ENCODE results near the gene ALB.

Gene ALB

GRCh38 chr4:73448448-73449203, 44.5 kb downstream of the ALB start:
- peaks cover 0 to 13% (median 0%) of the 10 kb centered on the region in 5 donors for H3K4me1 ChIP-seq (ENCODE audit: control insufficient read depth in 5 of 5, insufficient read depth in 5 of 5, low read length in 5 of 5)
- no peak overlapping the region for H3K4me3 ChIP-seq (ENCODE audit: low read depth in 1 of 5, low read length in 5 of 5)
- no peaks in the 10 kb centered on the region for H3K36me3 ChIP-seq (ENCODE audit: control insufficient read depth in 5 of 5, insufficient read depth in 5 of 5, low read length in 5 of 5)
- H3K9me3 ChIP-seq (ENCODE audit: control insufficient read depth in 5 of 5, low read length in 5 of 5) = no peaks in the 10 kb centered on the region
- no peak overlapping the region for H3K27ac ChIP-seq (ENCODE audit: low read depth, low read length)
- no peak overlapping the region for H3K9ac ChIP-seq (ENCODE audit: low read length in 5 of 5)
- no peaks in the 10 kb centered on the region for H3K27me3 ChIP-seq (ENCODE audit: control insufficient read depth in 5 of 5, insufficient read depth in 4 of 5, low read length in 5 of 5)

- Histone ChIP-seq H3K4me3 (ENCODE audit: low read depth in 1 of 5, low read length in 5 of 5) (peak overlapping the region in 2 of 5 donors; percentile 7 to 32), H3K27ac (ENCODE audit: low read depth, low read length) (no peak overlapping the region), H3K9me3 (ENCODE audit: control insufficient read depth in 5 of 5, low read length in 5 of 5) (no peaks in the 10 kb centered on the region), H3K36me3 (ENCODE audit: control insufficient read depth in 5 of 5, insufficient read depth in 5 of 5, low read length in 5 of 5) (no peaks in the 10 kb centered on the region), H3K9ac (ENCODE audit: low read length in 5 of 5) (no peak overlapping the region), H3K4me1 (ENCODE audit: control insufficient read depth in 5 of 5, insufficient read depth in 5 of 5, low read length in 5 of 5) (peaks cover 0 to 13% (median 0%) of the 10 kb centered on the region in 5 donors), H3K27me3 (ENCODE audit: control insufficient read depth in 5 of 5, insufficient read depth in 4 of 5, low read length in 5 of 5) (no peaks in the 10 kb centered on the region)
These were observed 46.4 kb downstream of the ALB start for GRCh38 chr4:73450398-73451004.

GRCh38 chr4:73451404-73451803, 47.3 kb downstream of the ALB start:
- Histone ChIP-seq H3K9me3 (ENCODE audit: control insufficient read depth in 5 of 5, low read length in 5 of 5) (no peaks in the 10 kb centered on the region), H3K9ac (ENCODE audit: low read length in 5 of 5) (no peak overlapping the region), H3K27me3 (ENCODE audit: control insufficient read depth in 5 of 5, insufficient read depth in 4 of 5, low read length in 5 of 5) (peaks cover 0 to 2% (median 0%) of the 10 kb centered on the region in 5 donors), H3K4me3 (ENCODE audit: low read depth in 1 of 5, low read length in 5 of 5) (no peak overlapping the region), H3K4me1 (ENCODE audit: control insufficient read depth in 5 of 5, insufficient read depth in 5 of 5, low read length in 5 of 5) (peaks cover 0 to 13% (median 0%) of the 10 kb centered on the region in 5 donors), H3K36me3 (ENCODE audit: control insufficient read depth in 5 of 5, insufficient read depth in 5 of 5, low read length in 5 of 5) (no peaks in the 10 kb centered on the region), H3K27ac (ENCODE audit: low read depth, low read length) (no peak overlapping the region)

- H3K9me3 ChIP-seq (ENCODE audit: control insufficient read depth in 5 of 5, low read length in 5 of 5) = no peaks in the 10 kb centered on the region
- H3K4me1 ChIP-seq (ENCODE audit: control insufficient read depth in 5 of 5, insufficient read depth in 5 of 5, low read length in 5 of 5) = peaks cover 0 to 13% (median 0%) of the 10 kb centered on the region in 5 donors
- H3K4me3 ChIP-seq (ENCODE audit: low read depth in 1 of 5, low read length in 5 of 5) = no peak overlapping the region
- no peak overlapping the region for H3K27ac ChIP-seq (ENCODE audit: low read depth, low read length)
- no peak overlapping the region for H3K9ac ChIP-seq (ENCODE audit: low read length in 5 of 5)
- H3K27me3 ChIP-seq (ENCODE audit: control insufficient read depth in 5 of 5, insufficient read depth in 4 of 5, low read length in 5 of 5) = peaks cover 0 to 3% (median 0%) of the 10 kb centered on the region in 5 donors
- H3K36me3 ChIP-seq (ENCODE audit: control insufficient read depth in 5 of 5, insufficient read depth in 5 of 5, low read length in 5 of 5) = no peaks in the 10 kb centered on the region
These were observed 48.1 kb downstream of the ALB start for GRCh38 chr4:73451981-73452747.

- no peaks in the 10 kb centered on the region for H3K36me3 ChIP-seq (ENCODE audit: control insufficient read depth in 5 of 5, insufficient read depth in 5 of 5, low read length in 5 of 5)
- no peak overlapping the region for H3K9ac ChIP-seq (ENCODE audit: low read length in 5 of 5)
- peaks cover 0 to 13% (median 0%) of the 10 kb centered on the region in 5 donors for H3K4me1 ChIP-seq (ENCODE audit: control insufficient read depth in 5 of 5, insufficient read depth in 5 of 5, low read length in 5 of 5)
- H3K4me3 ChIP-seq (ENCODE audit: low read depth in 1 of 5, low read length in 5 of 5) = no peak overlapping the region
- no peak overlapping the region for H3K27ac ChIP-seq (ENCODE audit: low read depth, low read length)
- H3K9me3 ChIP-seq (ENCODE audit: control insufficient read depth in 5 of 5, low read length in 5 of 5) = no peaks in the 10 kb centered on the region
- H3K27me3 ChIP-seq (ENCODE audit: control insufficient read depth in 5 of 5, insufficient read depth in 4 of 5, low read length in 5 of 5) = peaks cover 0 to 3% (median 0%) of the 10 kb centered on the region in 5 donors
These were observed 49.0 kb downstream of the ALB start for GRCh38 chr4:73452953-73453700.

- Histone ChIP-seq H3K4me1 (ENCODE audit: control insufficient read depth in 5 of 5, insufficient read depth in 5 of 5, low read length in 5 of 5) (peaks cover 0 to 13% (median 0%) of the 10 kb centered on the region in 5 donors), H3K9ac (ENCODE audit: low read length in 5 of 5) (no peak overlapping the region), H3K27me3 (ENCODE audit: control insufficient read depth in 5 of 5, insufficient read depth in 4 of 5, low read length in 5 of 5) (peaks cover 0 to 3% (median 0%) of the 10 kb centered on the region in 5 donors), H3K4me3 (ENCODE audit: low read depth in 1 of 5, low read length in 5 of 5) (no peak overlapping the region), H3K27ac (ENCODE audit: low read depth, low read length) (no peak overlapping the region), H3K36me3 (ENCODE audit: control insufficient read depth in 5 of 5, insufficient read depth in 5 of 5, low read length in 5 of 5) (no peaks in the 10 kb centered on the region), H3K9me3 (ENCODE audit: control insufficient read depth in 5 of 5, low read length in 5 of 5) (no peaks in the 10 kb centered on the region)
These were observed 49.6 kb downstream of the ALB start for GRCh38 chr4:73453701-73454005.

GRCh38 chr4:73454920-73455319, 50.8 kb downstream of the ALB start:
- Histone ChIP-seq H3K4me1 (ENCODE audit: control insufficient read depth in 5 of 5, insufficient read depth in 5 of 5, low read length in 5 of 5) (peaks cover 0 to 13% (median 0%) of the 10 kb centered on the region in 5 donors), H3K27ac (ENCODE audit: low read depth, low read length) (no peak overlapping the region), H3K4me3 (ENCODE audit: low read depth in 1 of 5, low read length in 5 of 5) (no peak overlapping the region), H3K9ac (ENCODE audit: low read length in 5 of 5) (no peak overlapping the region), H3K36me3 (ENCODE audit: control insufficient read depth in 5 of 5, insufficient read depth in 5 of 5, low read length in 5 of 5) (no peaks in the 10 kb centered on the region), H3K27me3 (ENCODE audit: control insufficient read depth in 5 of 5, insufficient read depth in 4 of 5, low read length in 5 of 5) (peaks cover 0 to 3% (median 0%) of the 10 kb centered on the region in 5 donors), H3K9me3 (ENCODE audit: control insufficient read depth in 5 of 5, low read length in 5 of 5) (no peaks in the 10 kb centered on the region)

- no peaks in the 10 kb centered on the region for H3K4me1 ChIP-seq (ENCODE audit: control insufficient read depth in 5 of 5, insufficient read depth in 5 of 5, low read length in 5 of 5)
- H3K9ac ChIP-seq (ENCODE audit: low read length in 5 of 5) = no peak overlapping the region
- no peaks in the 10 kb centered on the region for H3K9me3 ChIP-seq (ENCODE audit: control insufficient read depth in 5 of 5, low read length in 5 of 5)
- peaks cover 0 to 3% (median 0%) of the 10 kb centered on the region in 5 donors for H3K27me3 ChIP-seq (ENCODE audit: control insufficient read depth in 5 of 5, insufficient read depth in 4 of 5, low read length in 5 of 5)
- no peak overlapping the region for H3K27ac ChIP-seq (ENCODE audit: low read depth, low read length)
- no peaks in the 10 kb centered on the region for H3K36me3 ChIP-seq (ENCODE audit: control insufficient read depth in 5 of 5, insufficient read depth in 5 of 5, low read length in 5 of 5)
- H3K4me3 ChIP-seq (ENCODE audit: low read depth in 1 of 5, low read length in 5 of 5) = no peak overlapping the region
These were observed 52.3 kb downstream of the ALB start for GRCh38 chr4:73456177-73457022.

Measured in subcutaneous abdominal adipose tissue (tissue), 5 donors.